WTC11 (cell line): Measurements from ENCODE around the gene GAA. TPM values are rescaled to one million over a fixed set of nuclear protein-coding genes. Genes with fewer than 3 reads are reported as not detected.
A peak's percentile ranks its signal among the peaks of the same experiment; 100 is the strongest.

Experiments used
- ATAC-seq: fragments of 200-7000 bp; cut with Tn5 transposase; 2 replicates; pipeline ENCODE4 v1.10.0; 2021; ENCODE audit warnings: mild to moderate bottlenecking, moderate library complexity
- CTCF ChIA-PET: fragments of 300-600 bp; sonication (Branson Sonifier 250); formaldehyde crosslinking; loops from one replicate; lab custom pipeline; 2021; ENCODE audit warnings: antibody characterized with exemption; lab: Charles Lee
- POLR2A ChIA-PET: fragments of 350-600 bp; sonication (Branson Sonifier 250); formaldehyde crosslinking; loops from one replicate; lab custom pipeline; 2021; ENCODE audit warnings: antibody characterized with exemption; lab: Charles Lee
- DNase-seq: peaks from one replicate; pipeline ENCODE4 v3.0.0; 2021; ENCODE audit warnings: low spot score
- H3K27ac Mint-ChIP-seq: 2 replicates; pipeline ENCODE4 v1.8.0; 2021; ENCODE audit warnings: mixed read lengths
- H3K27me3 Mint-ChIP-seq: 2 replicates; pipeline ENCODE4 v1.8.0; 2021; ENCODE audit warnings: low read depth, mild to moderate bottlenecking, moderate library complexity, mixed read lengths
- H3K36me3 Mint-ChIP-seq: 2 replicates; pipeline ENCODE4 v1.8.0; 2021; ENCODE audit warnings: mixed read lengths
- H3K4me1 Mint-ChIP-seq: 2 replicates; pipeline ENCODE4 v1.8.0; 2022; ENCODE audit warnings: mixed read lengths
- H3K4me3 Mint-ChIP-seq: 2 replicates; pipeline ENCODE4 v1.8.0; 2021; ENCODE audit warnings: mild to moderate bottlenecking, moderate library complexity, mixed read lengths
- H3K9me3 Mint-ChIP-seq: 2 replicates; pipeline ENCODE4 v1.8.0; 2021; ENCODE audit warnings: mixed read lengths
- ATF3 ChIP-seq: sonication (generic); formaldehyde crosslinking; conservative IDR thresholded peaks from 2 replicates; pipeline ENCODE4 v1.8.1; 2022; ENCODE audit warnings: mild to moderate bottlenecking, missing genetic modification reagents
- CREB1 ChIP-seq: sonication (generic); formaldehyde crosslinking; IDR thresholded peaks from 2 replicates; pipeline ENCODE4 v1.8.0; 2023; ENCODE audit warnings: mild to moderate bottlenecking, missing genetic modification reagents
- ELF4 ChIP-seq: sonication (generic); formaldehyde crosslinking; IDR thresholded peaks from 2 replicates; pipeline ENCODE4 v1.8.1; 2022; ENCODE audit warnings: low read depth, mild to moderate bottlenecking, moderate library complexity, missing genetic modification reagents
- ERG ChIP-seq: fragments of 250-450 bp; sonication (Bioruptor Pico); IDR thresholded peaks from 2 replicates; pipeline ENCODE4 v1.8.0; 2021; ENCODE audit warnings: mild to moderate bottlenecking
- FOXJ3 ChIP-seq: sonication (generic); formaldehyde crosslinking; IDR thresholded peaks from 2 replicates; pipeline ENCODE4 v1.9.0; 2021; ENCODE audit warnings: missing genetic modification reagents, mild to moderate bottlenecking, borderline replicate concordance
- FOXK1 ChIP-seq: sonication (generic); formaldehyde crosslinking; IDR thresholded peaks from 2 replicates; pipeline ENCODE4 v1.8.0; 2022; ENCODE audit warnings: mild to moderate bottlenecking, moderate library complexity, missing genetic modification reagents
- GABPB1 ChIP-seq: sonication (generic); formaldehyde crosslinking; IDR thresholded peaks from 2 replicates; pipeline ENCODE4 v1.8.1; 2023; ENCODE audit warnings: mild to moderate bottlenecking, missing genetic modification reagents
- GTF2I ChIP-seq: fragments of 250-450 bp; sonication (Bioruptor Pico); conservative IDR thresholded peaks from 2 replicates; pipeline ENCODE4 v1.4.0; 2021; ENCODE audit warnings: mild to moderate bottlenecking
- IRF2 ChIP-seq: sonication (generic); formaldehyde crosslinking; IDR thresholded peaks from 2 replicates; pipeline ENCODE4 v1.8.0; 2022; ENCODE audit warnings: low read depth, missing genetic modification reagents, borderline replicate concordance
- JAZF1 ChIP-seq: fragments of 250-450 bp; sonication (Bioruptor Pico); IDR thresholded peaks from 2 replicates; pipeline ENCODE4 v1.9.0; 2021; ENCODE audit warnings: moderate library complexity, mild to moderate bottlenecking, inconsistent platforms
- JUN ChIP-seq: sonication (generic); formaldehyde crosslinking; IDR thresholded peaks from 2 replicates; pipeline ENCODE4 v1.8.0; 2023; ENCODE audit warnings: mild to moderate bottlenecking, missing genetic modification reagents
- MLX ChIP-seq: sonication (generic); formaldehyde crosslinking; IDR thresholded peaks from 2 replicates; pipeline ENCODE4 v1.8.1; 2023; ENCODE audit warnings: mild to moderate bottlenecking, missing genetic modification reagents, moderate library complexity
- PRDM15 ChIP-seq: sonication (generic); formaldehyde crosslinking; IDR thresholded peaks from 2 replicates; pipeline ENCODE4 v1.8.0; 2022; ENCODE audit warnings: missing genetic modification reagents
- RORB ChIP-seq: fragments of 250-450 bp; sonication (Bioruptor Pico); IDR thresholded peaks from 2 replicates; pipeline ENCODE4 v1.9.0; 2021; ENCODE audit warnings: mild to moderate bottlenecking
- SMAD4 ChIP-seq: sonication (generic); formaldehyde crosslinking; IDR thresholded peaks from 2 replicates; pipeline ENCODE4 v1.8.0; 2022; ENCODE audit warnings: mild to moderate bottlenecking, missing genetic modification reagents
- SP1 ChIP-seq: sonication (generic); formaldehyde crosslinking; conservative IDR thresholded peaks from 2 replicates; pipeline ENCODE4 v1.8.1; 2022; ENCODE audit warnings: missing genetic modification reagents
- TEAD4 ChIP-seq: sonication (generic); formaldehyde crosslinking; IDR thresholded peaks from 2 replicates; pipeline ENCODE4 v1.8.0; 2022; ENCODE audit warnings: mild to moderate bottlenecking, missing genetic modification reagents
- ZNF138 ChIP-seq: sonication (generic); formaldehyde crosslinking; conservative IDR thresholded peaks from 2 replicates; pipeline ENCODE4 v1.8.1; 2022; ENCODE audit warnings: mild to moderate bottlenecking, moderate library complexity, missing genetic modification reagents
- ZNF396 ChIP-seq: fragments of 250-450 bp; sonication (Bioruptor Pico); IDR thresholded peaks from 2 replicates; pipeline ENCODE4 v1.8.0; 2021; ENCODE audit warnings: mild to moderate bottlenecking, moderate library complexity, borderline replicate concordance
- ZNF416 ChIP-seq: fragments of 250-450 bp; sonication (Bioruptor Pico); IDR thresholded peaks from 2 replicates; pipeline ENCODE4 v1.9.0; 2021; ENCODE audit warnings: mild to moderate bottlenecking, inconsistent platforms
- total RNA-seq: library from RNA; stranded (reverse); gene quantifications from 3 replicates; pipeline ENCODE4 v1.2.3, GENCODE V29; 2021

GAA gene
- total RNA-seq, 1 experiment from 2014 or later, result 91.6 TPM

GRCh38 chr17:80067393-80067986 is 33.9 kb upstream of the GAA start (continued):
- TF ChIP-seq ERG (CRISPR knock-in tag), result no peak
- no peak for TF ChIP-seq ZNF138 (CRISPR knock-in tag)

- Mint-ChIP-seq H3K9me3 (no peaks in the 10 kb centered on the region), H3K4me3 (no peak overlapping the region), H3K4me1 (peaks cover 23% of the 10 kb centered on the region), H3K27me3 (no peaks in the 10 kb centered on the region), H3K27ac (0 out of 2 replicates have a peak overlapping the region, but pooled peaks have one; percentile 9), H3K36me3 (no peaks in the 10 kb centered on the region)
- no peak for ATAC-seq
- POLR2A ChIA-PET, result no interaction called here
- DNase-seq, result no peak
- CTCF ChIA-PET, result interaction anchor here (1.3 kb wide), 1 partner anchor 33 kb away, joined by 3 read pairs; the partner anchor contains the start of gene GAA
- TF ChIP-seq PRDM15 (CRISPR knock-in tag) (no peak), GABPB1 (CRISPR knock-in tag) (peak; percentile 95), TEAD4 (CRISPR knock-in tag) (no peak), CREB1 (no peak), JUN (CRISPR knock-in tag) (no peak), FOXK1 (CRISPR knock-in tag) (no peak)
- TF ChIP-seq, all 79 proteins: peak for 1
Measured at GRCh38 chr17:80068301-80069222, 32.8 kb upstream of the GAA start.

- CTCF ChIA-PET, result interaction anchor here (1.6 kb wide), 1 partner anchor 31 kb away, joined by 3 read pairs; the partner anchor contains the start of gene GAA
- DNase-seq, result no peak
- ATAC-seq, result no peak
- H3K4me1 Mint-ChIP-seq, result peaks cover 15% of the 10 kb centered on the region
- no peak overlapping the region for H3K27ac Mint-ChIP-seq
- no peaks in the 10 kb centered on the region for H3K9me3 Mint-ChIP-seq
- H3K27me3 Mint-ChIP-seq, result no peaks in the 10 kb centered on the region
- POLR2A ChIA-PET, result no interaction called here
- H3K36me3 Mint-ChIP-seq, result no peaks in the 10 kb centered on the region
- no peak overlapping the region for H3K4me3 Mint-ChIP-seq
- no peak for TF ChIP-seq JAZF1 (CRISPR knock-in tag)
Measured at GRCh38 chr17:80070375-80071115, 30.8 kb upstream of the GAA start.

GRCh38 chr17:80071116-80071841 is 30.1 kb upstream of the GAA start:
- ATAC-seq, result no peak
- no peak for TF ChIP-seq RORB (CRISPR knock-in tag)
- no peak for TF ChIP-seq SP1 (CRISPR knock-in tag)
- TF ChIP-seq IRF2, result no peak
- no peak for TF ChIP-seq ELF4 (CRISPR knock-in tag)
- TF ChIP-seq FOXJ3 (CRISPR knock-in tag), result no peak
- TF ChIP-seq GTF2I, result no peak
- TF ChIP-seq ATF3 (CRISPR knock-in tag), result no peak
- TF ChIP-seq ZNF396 (CRISPR knock-in tag), result no peak
- no peak for TF ChIP-seq MLX (CRISPR knock-in tag)
- no peak for TF ChIP-seq SMAD4 (CRISPR knock-in tag)
- TF ChIP-seq ZNF416 (CRISPR knock-in tag), result no peak

More at GRCh38 chr17:80071116-80071841, 30.1 kb upstream of the GAA start:
- Mint-ChIP-seq H3K4me1 (peaks cover 8% of the 10 kb centered on the region), H3K9me3 (no peaks in the 10 kb centered on the region), H3K36me3 (no peaks in the 10 kb centered on the region), H3K4me3 (no peak overlapping the region), H3K27ac (peak overlapping the region; percentile 42; the same call in 1 of the 2 replicates), H3K27me3 (no peaks in the 10 kb centered on the region)
- no peak for DNase-seq
- ChIA-PET CTCF (interaction anchor here (0.7 to 1.6 kb wide), 2 partner anchors 30 to 852 kb away, joined by 3 to 4 read pairs; partner anchors contain the start of gene GAA), POLR2A (no interaction called here)
